GM12891 (cell line): ENCODE measurements around the gene MNX1.

Experiments used
- DNase-seq: peaks from one replicate; pipeline ENCODE4 v3.0.0; 2011; ENCODE audit warnings: low spot score; ENCODE audit not compliant: insufficient read length
- FAIRE-seq: peaks from 2 replicates; lab custom pipeline; 2011; peaks lifted over from hg19 to GRCh38; lab: Jason Lieb, UNC
- PAX5 ChIP-seq: IDR thresholded peaks from 2 replicates; pipeline ENCODE4 v1.6.1; 2011; ENCODE audit warnings: low read length, moderate library complexity, mild to moderate bottlenecking; ENCODE audit not compliant: insufficient read depth, severe bottlenecking
- POLR2A ChIP-seq: IDR thresholded peaks from 2 replicates; pipeline ENCODE4 v1.6.1; 2011; ENCODE audit warnings: low read depth, low read length, control low read depth
- POLR2AphosphoS5 ChIP-seq: IDR thresholded peaks from 2 replicates; pipeline ENCODE4 v1.6.1; 2011; ENCODE audit warnings: low read depth, low read length, control low read depth
- POU2F2 ChIP-seq: IDR thresholded peaks from 2 replicates; pipeline ENCODE4 v1.6.1; 2011; ENCODE audit warnings: low read depth, mild to moderate bottlenecking, control low read depth, low read length, moderate library complexity
- SPI1 ChIP-seq: IDR thresholded peaks from 2 replicates; pipeline ENCODE4 v1.6.1; 2011; ENCODE audit warnings: low read depth, low read length, control low read depth
- TAF1 ChIP-seq: IDR thresholded peaks from 2 replicates; pipeline ENCODE4 v1.6.1; 2011; ENCODE audit warnings: low read depth, low read length, control low read depth

Gene MNX1

DNA sequence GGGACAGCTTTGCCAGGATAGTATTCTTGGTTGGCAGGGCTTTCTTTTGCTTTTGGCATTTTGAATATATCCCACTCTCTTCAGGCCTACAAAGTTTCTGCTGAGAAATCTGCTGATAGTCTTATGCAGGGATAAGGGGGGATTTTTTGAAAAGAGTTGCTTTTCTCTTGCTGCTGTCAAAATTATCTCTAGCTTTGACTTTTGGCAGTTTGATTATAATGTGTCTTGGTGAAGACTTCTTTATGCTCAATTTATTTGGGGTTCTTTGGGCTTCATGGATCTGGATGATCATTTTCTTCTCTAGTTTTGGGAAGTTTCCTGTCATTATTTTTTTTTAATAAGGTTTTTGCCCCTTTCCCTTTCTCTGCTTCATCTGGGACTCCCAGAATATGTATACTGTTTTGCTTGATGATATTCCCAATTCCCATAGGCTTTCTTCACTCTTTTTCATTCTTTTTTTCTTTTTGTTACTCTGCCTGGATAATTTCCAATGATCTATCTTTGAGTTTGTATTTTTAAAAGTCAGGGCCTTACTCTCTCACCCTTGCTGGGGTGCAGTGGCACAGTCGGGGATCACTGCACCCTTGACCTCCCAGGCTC lies 31.4 kb downstream of the MNX1 start:
- FAIRE-seq (no peak), DNase-seq (no peak)
- TF ChIP-seq POLR2AphosphoS5 (no peak), POU2F2 (no peak), SPI1 (no peak), PAX5 (no peak), TAF1 (no peak), POLR2A (no peak)

DNA sequence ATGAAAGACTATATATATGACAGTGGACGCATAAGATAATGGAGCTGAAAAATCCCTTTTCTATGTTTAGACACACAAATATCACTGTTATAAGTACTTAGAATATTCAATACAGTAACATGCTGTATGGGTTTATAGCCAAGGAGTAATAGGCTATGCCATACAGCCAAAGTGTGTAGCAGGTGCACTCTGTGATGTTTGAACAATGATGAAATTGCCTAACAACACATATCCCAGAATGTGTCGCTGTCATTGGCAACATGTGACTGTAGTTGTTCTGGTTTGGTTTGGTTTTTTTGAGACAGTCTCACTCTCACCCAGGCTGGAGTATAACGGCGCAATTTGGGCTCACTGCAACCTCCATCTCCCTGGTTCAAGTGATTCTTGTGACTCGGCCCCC lies 34.8 kb downstream of the MNX1 start:
- no peak for TF ChIP-seq POLR2AphosphoS5
- DNase-seq (no peak), FAIRE-seq (no peak)

DNA sequence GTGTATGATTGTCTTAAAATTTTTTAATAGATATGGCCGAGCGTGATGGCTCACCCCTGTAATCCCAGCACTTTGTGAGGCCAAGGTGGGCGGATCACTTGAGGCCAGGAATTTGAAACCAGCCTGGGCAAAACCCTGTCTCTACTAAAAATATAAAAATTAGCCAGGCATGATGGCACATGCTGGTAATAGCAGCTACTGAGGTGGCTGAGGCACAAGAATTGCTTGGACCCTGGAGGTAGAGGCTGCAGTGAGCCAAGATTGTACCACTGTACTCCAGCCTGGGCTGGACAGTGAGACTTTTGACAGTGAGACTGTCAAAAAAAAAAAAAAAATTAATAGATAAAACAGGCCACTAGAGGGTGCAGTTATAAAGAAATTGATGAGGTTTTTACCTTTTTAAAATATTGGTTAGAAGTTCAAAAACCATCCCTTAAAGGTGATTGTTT lies 40.5 kb downstream of the MNX1 start:
- FAIRE-seq: no peak
- DNase-seq: no peak
- no peak for TF ChIP-seq PAX5
- TF ChIP-seq POLR2A: no peak
- TF ChIP-seq SPI1: no peak
- TF ChIP-seq POLR2AphosphoS5: no peak
- TF ChIP-seq POU2F2: no peak
- TF ChIP-seq TAF1: no peak

DNA sequence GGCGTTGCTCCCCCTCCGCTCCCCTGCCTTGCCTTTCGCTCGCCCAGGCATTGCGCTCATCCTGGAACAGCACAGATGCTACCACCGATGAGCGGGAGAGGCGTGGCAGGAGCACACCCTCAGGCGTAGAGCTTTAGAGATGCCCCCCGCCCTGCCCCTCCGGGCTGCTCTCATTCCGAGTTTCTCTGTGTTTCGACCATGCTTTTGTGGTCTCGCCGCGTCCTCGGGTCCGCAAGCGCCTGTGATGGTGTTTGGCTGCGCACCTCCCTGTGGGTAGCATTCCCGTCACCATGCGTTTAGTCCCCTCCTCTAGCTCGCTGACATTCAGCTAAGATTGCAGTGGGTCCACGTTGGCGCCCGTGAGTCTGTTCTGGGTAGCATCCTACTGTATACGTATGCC lies 42.3 kb downstream of the MNX1 start:
- no peak for TF ChIP-seq TAF1
- no peak for TF ChIP-seq POLR2AphosphoS5
- no peak for TF ChIP-seq POLR2A
- no peak for TF ChIP-seq POU2F2
- TF ChIP-seq SPI1: no peak
- TF ChIP-seq PAX5: no peak
- no peak for FAIRE-seq

DNA sequence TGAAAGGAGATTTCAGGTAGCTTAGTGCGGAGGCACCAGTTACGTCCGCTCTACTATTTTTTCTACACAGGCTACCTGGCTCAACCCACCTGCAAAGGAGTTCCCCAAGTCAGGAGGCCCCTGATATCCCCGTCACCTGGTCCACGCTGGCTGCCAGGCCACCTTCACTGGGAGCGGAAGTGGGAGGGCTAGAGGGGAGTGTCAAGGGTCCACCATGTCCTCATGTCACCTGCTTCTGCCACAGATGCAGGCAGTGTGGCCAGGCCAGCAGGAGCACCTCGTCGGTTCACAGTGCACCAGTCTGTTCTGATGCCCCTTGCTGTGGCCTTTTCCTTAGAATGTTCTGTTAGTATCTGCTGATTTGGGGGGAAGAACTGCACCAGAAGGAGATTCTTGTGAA lies 44.1 kb downstream of the MNX1 start:
- TF ChIP-seq POLR2A (no peak), SPI1 (no peak), PAX5 (no peak), TAF1 (no peak), POLR2AphosphoS5 (no peak), POU2F2 (no peak)
- FAIRE-seq: no peak
- DNase-seq: no peak

More for the DNA sequence above, 42.3 kb downstream of the MNX1 start:
- no peak for DNase-seq

DNA sequence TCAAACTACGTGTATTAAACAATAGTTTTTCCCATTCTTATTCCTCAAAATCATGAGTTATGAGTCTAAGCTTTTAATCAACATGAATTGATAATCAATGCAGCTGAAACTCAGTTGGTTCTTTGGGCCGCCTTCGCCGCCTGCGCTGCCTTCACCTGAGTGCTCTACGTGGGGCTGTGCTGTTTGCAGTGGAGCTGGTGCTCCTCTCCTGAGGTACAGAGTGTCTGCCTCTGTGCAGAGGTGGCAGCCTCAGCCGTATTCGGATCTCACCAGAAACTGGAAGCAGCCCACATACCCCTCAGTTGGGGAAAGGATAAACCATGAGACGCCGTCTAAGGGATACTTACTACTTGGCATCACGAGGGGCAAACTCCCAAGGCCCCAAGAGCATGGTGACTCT lies 45.5 kb downstream of the MNX1 start:
- no peak for TF ChIP-seq POU2F2
- no peak for TF ChIP-seq POLR2A
- no peak for TF ChIP-seq PAX5
- no peak for TF ChIP-seq TAF1
- no peak for TF ChIP-seq POLR2AphosphoS5
- no peak for TF ChIP-seq SPI1
- FAIRE-seq: no peak

DNA sequence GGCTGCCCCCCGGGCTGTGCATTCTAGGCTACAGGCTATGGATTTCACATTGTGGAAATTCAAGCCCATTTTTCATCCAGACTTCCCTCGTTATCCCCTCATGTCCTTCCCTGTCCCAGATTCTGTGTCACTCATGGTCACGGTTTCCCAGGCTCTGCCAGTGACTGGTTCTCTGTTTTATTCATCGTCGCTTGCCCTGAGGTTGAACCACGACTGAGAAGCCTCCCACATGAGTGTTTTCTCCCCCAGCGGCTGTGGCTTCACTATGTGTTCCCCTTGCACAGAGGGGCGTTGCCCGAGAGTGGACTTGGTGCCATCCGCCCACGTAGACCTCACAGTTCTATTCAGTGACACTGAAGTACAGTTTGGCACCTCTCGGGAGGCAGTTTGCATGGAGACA lies 47.0 kb downstream of the MNX1 start:
- FAIRE-seq (no peak), DNase-seq (no peak)
- no peak for TF ChIP-seq POLR2A
- TF ChIP-seq SPI1: no peak
- no peak for TF ChIP-seq POU2F2
- no peak for TF ChIP-seq TAF1
- TF ChIP-seq POLR2AphosphoS5: no peak
- TF ChIP-seq PAX5: no peak

More for the DNA sequence above, 45.5 kb downstream of the MNX1 start:
- DNase-seq: no peak

DNA sequence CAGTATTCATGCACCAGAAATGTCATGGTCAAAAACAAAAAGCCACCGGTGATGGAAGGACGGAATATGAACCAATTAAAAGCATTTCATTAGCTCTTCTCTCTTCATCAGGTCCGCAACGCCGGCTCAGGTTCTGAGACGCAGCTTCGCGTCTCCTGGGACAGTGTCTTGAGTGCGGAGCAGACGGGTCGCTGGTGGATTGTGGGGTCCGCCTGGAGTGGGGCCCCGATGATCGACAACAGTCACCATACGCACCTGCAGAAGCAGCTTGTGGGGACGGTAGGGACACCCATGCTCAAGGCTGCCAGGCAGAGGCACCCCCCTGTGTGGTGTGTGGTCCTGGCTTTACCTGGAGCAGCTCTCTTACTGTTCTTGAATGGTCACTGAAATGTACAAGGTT lies 47.6 kb downstream of the MNX1 start:
- DNase-seq: no peak
- TF ChIP-seq SPI1 (no peak), POU2F2 (no peak), POLR2AphosphoS5 (no peak), POLR2A (no peak)
- FAIRE-seq: no peak

DNA sequence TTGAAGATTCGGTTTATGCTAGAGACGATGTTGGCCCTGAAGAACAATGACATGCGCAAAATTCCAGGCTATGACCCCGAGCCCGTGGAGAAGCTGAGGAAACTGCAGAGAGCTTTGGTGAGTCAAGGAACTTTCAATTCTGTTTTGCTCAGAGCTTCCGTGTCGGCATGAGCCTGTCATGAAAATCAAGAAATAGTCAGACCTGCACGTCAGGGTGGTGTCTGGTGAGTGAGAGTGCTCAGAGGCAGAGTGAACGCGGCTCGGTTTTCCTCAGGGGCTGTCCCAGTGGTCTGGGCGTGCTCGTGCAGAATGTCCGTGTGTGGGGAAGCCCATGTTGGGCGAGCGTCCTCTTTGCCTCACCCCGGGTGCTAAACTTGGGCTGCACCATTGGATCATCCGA lies 48.3 kb downstream of the MNX1 start:
- FAIRE-seq: no peak
- no peak for TF ChIP-seq TAF1
- no peak for TF ChIP-seq PAX5
- no peak for TF ChIP-seq POLR2AphosphoS5
- no peak for TF ChIP-seq POLR2A
- no peak for TF ChIP-seq POU2F2
- TF ChIP-seq SPI1: no peak
- no peak for DNase-seq

DNA sequence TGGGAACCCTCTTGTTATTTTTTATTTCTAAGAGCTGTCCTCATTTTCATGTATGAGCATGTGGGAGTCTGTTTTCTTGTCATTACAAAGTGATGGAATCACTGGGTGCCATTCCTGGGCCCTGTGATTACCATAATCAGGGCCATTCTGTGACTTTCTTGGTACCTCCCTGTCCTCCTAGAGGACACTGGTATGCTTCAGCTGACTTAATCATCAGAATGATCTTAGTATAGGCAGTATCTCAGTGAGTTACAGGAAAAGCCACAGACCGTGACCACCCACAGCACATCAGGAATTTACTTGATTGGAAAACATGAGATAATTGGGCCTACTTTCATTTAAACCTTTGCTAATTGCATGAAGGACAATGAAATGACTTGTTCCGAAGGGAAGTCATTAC lies 53.7 kb downstream of the MNX1 start:
- TF ChIP-seq PAX5 (no peak), POLR2AphosphoS5 (no peak), TAF1 (no peak), POU2F2 (no peak), POLR2A (no peak), SPI1 (no peak)
- FAIRE-seq (no peak), DNase-seq (no peak)
